ENCODE data around the gene IGF2R. TPM values are rescaled to one million over a fixed set of nuclear protein-coding genes. Genes with fewer than 3 reads are reported as not detected.

IGF2R gene
- total and polyA plus RNA-seq, 2 of the 13 experiments (the other 11 are each of a cell fraction or from before 2014, with no cell fraction given) = 38.3 to 70.0 TPM

GRCh38 chr6:160141001-160141726, 172.3 kb downstream of the IGF2R start:
- ChIA-PET POLR2A (no interaction called here), CTCF (ENCODE audit: low intra/inter-chr PET ratio, low total read pairs) (no interaction called here)
- Histone ChIP-seq H4K20me1 (ENCODE audit: insufficient read depth, low read length) (no peaks in the 10 kb centered on the region), H3K4me1 (ENCODE audit: insufficient read depth, low read length) (peaks cover 48% of the 10 kb centered on the region), H3K79me2 (ENCODE audit: insufficient read depth, low read length) (no peaks in the 10 kb centered on the region), H3K4me3 (replicated peaks in 1 of 3; ENCODE audit: insufficient read depth in 1 of 3, low read depth in 2 of 3, low read length in 3 of 3) (no peak overlapping the region), H3K4me2 (ENCODE audit: low read depth, low read length) (no peak overlapping the region), H3K9ac (ENCODE audit: insufficient read depth, low read depth, low read length) (no peak overlapping the region), H3K27ac (ENCODE audit: extremely low read length, insufficient read depth, low read length) (no peak overlapping the region), H3K36me3 (replicated peaks in 1 of 2; ENCODE audit: control insufficient read depth in 1 of 2, insufficient read depth in 2 of 2, low read length in 2 of 2) (no peaks in the 10 kb centered on the region), H2AFZ (ENCODE audit: low read length) (no peak overlapping the region), H3K27me3 (ENCODE audit: control insufficient read depth in 1 of 2, insufficient read depth in 2 of 2, low read length in 2 of 2) (no peaks in the 10 kb centered on the region), H3K9me3 (ENCODE audit: low read length) (no peaks in the 10 kb centered on the region)
- FAIRE-seq (no peak), ATAC-seq (no peak), DNase-seq (ENCODE audit: low spot score) (no peak)
- BruUV-seq (replicated peaks) = no TSS peak
- in situ Hi-C loops (cut with HindIII; ENCODE audit: extremely low pct_ligation_motif_present, low pct_unique_long_range_greater_than_20kb) = loop anchor here (5.0 kb wide), 1 partner anchor 316 kb away; no protein-coding TSS in a partner anchor
- WGBS (ENCODE audit: low lambda C conversion rate) = 77% methylated on average over 5 of the region's 5 CpGs
- intact Hi-C loops (cut with micrococcal nuclease; ENCODE audit: unreplicated experiment) = no loop called here
- TF ChIP-seq PCBP2 (optimal IDR thresholded peaks at IDR 0.05; ENCODE audit: low read depth, low read length, poor library complexity, severe bottlenecking) (no peak), WIZ (CRISPR knock-in tag; IDR thresholded peaks at IDR 0.05) (no peak), CEBPG (CRISPR knock-in tag; IDR thresholded peaks at IDR 0.05) (no peak), KDM4B (CRISPR knock-in tag; IDR thresholded peaks at IDR 0.05) (no peak), ZNF766 (CRISPR knock-in tag; IDR thresholded peaks at IDR 0.05; ENCODE audit: borderline replicate concordance) (no peak), NFKBIZ (CRISPR knock-in tag; IDR thresholded peaks at IDR 0.05) (no peak), ZIK1 (CRISPR knock-in tag; IDR thresholded peaks at IDR 0.05; ENCODE audit: borderline replicate concordance, low read depth) (no peak), ZNF761 (CRISPR knock-in tag; conservative IDR thresholded peaks at IDR 0.05) (no peak), NFIC (IDR thresholded peaks at IDR 0.05; ENCODE audit: low read length) (no peak), SP4 (CRISPR knock-in tag; IDR thresholded peaks at IDR 0.05) (no peak), ZNF879 (CRISPR knock-in tag; IDR thresholded peaks at IDR 0.05) (no peak), NFATC3 (CRISPR knock-in tag; IDR thresholded peaks at IDR 0.05) (no peak), TP53 (CRISPR knock-in tag; conservative IDR thresholded peaks at IDR 0.05) (no peak), SRF (IDR thresholded peaks at IDR 0.05; ENCODE audit: low read depth, low read length) (no peak), AGO2 (optimal IDR thresholded peaks at IDR 0.05; ENCODE audit: low read depth, low read length) (no peak)
- TF ChIP-seq, protein P1, sequence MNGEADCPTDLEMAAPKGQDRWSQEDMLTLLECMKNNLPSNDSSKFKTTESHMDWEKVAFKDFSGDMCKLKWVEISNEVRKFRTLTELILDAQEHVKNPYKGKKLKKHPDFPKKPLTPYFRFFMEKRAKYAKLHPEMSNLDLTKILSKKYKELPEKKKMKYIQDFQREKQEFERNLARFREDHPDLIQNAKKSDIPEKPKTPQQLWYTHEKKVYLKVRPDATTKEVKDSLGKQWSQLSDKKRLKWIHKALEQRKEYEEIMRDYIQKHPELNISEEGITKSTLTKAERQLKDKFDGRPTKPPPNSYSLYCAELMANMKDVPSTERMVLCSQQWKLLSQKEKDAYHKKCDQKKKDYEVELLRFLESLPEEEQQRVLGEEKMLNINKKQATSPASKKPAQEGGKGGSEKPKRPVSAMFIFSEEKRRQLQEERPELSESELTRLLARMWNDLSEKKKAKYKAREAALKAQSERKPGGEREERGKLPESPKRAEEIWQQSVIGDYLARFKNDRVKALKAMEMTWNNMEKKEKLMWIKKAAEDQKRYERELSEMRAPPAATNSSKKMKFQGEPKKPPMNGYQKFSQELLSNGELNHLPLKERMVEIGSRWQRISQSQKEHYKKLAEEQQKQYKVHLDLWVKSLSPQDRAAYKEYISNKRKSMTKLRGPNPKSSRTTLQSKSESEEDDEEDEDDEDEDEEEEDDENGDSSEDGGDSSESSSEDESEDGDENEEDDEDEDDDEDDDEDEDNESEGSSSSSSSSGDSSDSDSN (CRISPR knock-in tag; IDR thresholded peaks at IDR 0.05) = no peak

Measured in HepG2 (cell line).